Activated CD4-positive, alpha-beta T cell treated with anti-CD3 and anti-CD28 coated beads, Interleukin-2, amount 50 U/mL, for 16 hours (primary cell): ENCODE measurements around the gene PLCD1.

ENCODE experiments used
- DNase-seq: peaks from one replicate; pipeline ENCODE4 v3.0.0-alpha.2; 2020

Gene PLCD1

DNA sequence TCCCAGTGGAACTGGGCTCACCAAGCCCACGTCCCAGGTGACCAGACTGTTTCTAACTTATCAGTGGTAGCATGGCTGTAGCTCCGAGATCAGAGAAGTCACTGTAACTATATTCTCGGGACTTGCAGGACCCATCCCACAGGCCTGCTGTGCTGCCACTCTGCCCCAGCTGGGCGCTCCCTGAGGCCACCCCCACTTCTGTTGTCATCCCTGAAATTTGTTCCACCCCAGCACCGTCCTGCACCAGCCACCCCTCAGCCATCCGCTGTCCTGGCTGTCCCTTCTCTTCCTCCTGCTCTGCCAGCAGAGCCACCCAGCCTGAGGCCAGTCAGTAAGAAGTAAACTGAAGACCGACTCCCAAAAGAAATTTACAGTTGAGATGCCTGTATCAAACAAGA, 71.9 kb downstream of the PLCD1 start:
- DNase-seq, result no peak
